ENCODE data around the gene LAMB3.

Gene LAMB3

DNA sequence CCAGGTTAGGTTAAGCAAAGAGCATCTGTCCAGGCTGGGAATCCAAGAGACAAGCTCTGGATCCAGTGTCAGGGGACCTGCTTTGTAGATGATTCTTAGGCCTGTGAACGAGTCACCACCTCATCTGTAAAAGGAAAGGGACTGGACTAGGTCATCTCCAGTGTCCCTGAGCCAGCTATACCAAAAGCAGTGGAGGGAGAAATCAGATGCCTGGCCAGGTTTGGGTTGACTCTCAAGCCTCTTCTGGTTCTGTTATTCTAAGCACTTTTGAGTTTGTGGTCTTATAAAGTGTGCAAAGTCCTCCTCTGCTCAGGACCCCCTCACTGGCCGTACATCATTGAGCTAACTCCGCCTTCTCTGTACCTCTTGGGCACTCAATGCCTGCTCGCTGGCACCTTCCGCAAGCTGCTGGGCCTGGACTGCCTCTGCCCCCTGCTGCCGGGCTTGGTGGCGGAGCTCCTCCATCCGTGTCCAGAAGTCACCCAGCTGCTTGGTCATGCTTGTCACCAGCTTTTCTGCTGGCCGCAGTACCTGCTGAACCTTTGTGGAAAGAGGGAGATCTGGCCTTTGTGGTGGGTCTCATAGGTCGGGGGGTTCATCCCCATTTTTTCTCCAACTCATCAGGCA is 35.1 kb downstream of the LAMB3 start:
- DNase-seq (ENCODE audit: low spot score): no peak

DNA sequence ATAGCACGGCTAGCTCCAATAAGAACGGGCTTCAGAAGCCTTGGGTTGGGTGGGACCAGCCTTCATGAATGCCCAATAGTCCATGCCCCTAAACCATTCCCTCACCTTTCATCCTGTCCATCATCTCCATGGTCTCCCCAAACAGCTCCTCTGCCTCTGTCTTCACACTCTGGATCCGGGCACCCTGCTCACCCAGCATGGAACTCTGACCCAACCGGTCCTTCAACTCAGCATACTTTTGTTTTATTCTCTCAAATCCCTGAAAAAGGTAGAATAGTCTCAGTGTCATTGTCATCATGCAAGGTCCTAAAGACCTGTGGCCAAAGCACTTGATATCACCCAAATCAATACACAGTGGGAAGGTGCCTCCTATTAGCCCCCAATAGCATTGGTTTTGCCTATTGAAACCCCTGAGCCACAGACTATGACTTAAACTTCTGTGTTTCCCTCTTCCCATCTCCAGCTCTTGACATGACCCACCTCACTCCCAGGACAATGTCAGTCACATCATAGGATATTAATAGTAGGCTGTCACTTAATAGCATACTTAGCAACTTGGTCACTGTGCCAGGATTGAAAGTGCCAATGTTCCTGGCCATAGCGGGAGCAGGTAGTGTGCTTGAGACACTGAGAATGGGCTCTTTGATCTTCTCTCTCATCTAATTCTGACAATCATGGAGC is 35.7 kb downstream of the LAMB3 start:
- DNase-seq (ENCODE audit: low spot score): no peak

DNA sequence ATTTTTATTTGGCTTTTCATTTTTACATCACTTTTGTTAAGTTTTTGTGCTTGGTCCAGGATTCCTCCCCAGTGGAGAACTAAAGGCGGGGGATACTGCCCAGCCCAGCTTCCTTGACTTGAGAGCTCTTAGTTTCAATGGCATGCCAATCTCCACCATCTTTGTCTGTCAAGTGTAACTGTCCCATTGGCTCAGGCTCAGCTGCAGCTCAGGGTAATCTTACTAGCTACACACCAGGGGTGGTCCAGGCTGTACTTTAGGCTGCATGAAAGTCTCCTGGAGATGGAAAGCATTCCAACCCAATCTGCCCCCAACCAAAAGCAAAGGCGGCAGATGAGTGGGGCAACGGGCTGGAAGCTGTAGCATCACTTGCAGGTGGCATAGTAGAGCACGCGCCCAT is 37.3 kb downstream of the LAMB3 start:
- no peak for DNase-seq (ENCODE audit: low spot score)

DNA sequence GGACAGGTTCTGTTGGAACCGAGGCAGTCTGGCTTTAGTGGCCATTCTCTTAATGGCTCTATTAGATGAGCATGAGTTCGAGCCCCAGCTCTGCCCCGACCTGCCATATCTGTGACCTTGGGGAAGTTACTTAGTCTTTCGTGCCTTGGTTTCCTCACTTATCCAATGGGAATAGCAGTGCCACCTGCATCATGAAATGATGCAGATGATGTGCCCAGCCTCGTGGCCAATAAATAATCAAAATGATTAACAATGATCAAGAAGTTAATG is 38.1 kb downstream of the LAMB3 start:
- no peak for DNase-seq (ENCODE audit: low spot score)

DNA sequence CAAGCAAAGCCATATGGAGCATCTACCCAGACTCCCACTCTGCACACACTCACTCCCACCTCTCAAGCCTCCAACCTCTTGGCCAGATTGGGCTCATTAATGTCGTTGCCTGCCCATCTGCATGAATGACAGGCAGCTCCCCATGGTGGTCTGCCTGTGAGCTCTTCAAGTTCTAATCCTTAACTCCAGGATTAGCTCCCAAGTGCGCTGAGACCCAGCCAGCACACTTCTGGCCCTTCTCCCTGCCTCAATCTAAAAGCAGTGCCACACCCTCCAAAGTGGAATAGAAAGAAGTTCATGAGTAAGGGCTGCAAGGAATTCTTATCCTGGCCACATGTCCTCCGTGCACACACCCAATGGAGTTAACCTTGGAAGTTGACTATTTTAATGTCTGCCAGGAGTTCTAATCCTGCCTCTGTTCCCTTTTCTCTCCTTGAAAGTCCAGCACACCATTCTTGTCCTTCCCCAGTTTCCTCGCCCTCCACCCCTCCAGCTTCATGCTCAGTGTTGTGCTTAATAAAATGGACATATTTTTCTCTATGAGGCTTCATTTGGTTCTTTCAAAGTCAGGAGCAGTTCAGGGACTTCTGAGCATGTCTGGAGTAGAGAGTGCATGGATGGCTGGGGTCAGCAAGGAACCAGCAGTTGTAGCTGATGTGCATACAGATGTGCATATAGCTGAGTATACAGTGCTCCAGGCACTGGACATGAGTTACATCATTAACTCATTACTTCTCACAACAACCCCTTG is 38.6 kb downstream of the LAMB3 start:
- DNase-seq (ENCODE audit: low spot score): no peak

DNA sequence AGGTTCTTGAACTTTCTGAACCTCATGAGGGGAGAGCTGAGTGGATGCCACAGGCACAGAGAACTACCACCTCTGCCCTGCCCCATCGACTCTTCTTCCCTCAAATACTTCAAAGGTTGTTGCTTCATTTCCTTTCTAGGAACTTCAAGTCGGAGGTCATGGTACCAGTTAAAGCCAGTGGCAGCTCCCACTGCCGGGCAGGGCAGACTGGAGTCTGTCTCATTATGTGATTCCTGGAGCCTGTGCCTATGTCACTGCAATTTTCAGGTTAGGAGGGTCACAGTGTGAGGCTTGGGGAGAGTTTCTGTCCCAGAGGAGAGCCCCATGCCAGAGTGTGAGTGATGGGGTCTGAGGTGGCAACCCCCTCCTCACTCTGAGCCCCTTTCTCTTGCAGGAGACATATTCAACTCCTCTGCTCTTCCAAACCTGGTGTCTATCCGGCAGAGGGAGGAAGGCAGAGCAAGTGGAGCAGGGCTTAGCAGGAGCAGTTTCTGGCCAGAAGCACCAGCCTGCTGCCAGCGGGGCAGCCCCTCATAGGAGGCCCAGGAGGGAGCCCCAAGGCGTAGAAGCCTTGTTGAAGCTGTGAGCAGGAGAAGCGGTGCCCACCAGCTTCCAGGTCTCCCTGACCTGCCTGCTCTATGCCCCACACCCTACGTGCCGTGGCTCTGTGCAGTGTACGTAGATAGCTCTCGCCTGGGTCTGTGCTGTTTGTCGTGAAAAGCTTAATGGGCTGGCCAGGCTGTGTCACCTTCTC is 39.4 kb downstream of the LAMB3 start:
- DNase-seq (ENCODE audit: low spot score): no peak

DNA sequence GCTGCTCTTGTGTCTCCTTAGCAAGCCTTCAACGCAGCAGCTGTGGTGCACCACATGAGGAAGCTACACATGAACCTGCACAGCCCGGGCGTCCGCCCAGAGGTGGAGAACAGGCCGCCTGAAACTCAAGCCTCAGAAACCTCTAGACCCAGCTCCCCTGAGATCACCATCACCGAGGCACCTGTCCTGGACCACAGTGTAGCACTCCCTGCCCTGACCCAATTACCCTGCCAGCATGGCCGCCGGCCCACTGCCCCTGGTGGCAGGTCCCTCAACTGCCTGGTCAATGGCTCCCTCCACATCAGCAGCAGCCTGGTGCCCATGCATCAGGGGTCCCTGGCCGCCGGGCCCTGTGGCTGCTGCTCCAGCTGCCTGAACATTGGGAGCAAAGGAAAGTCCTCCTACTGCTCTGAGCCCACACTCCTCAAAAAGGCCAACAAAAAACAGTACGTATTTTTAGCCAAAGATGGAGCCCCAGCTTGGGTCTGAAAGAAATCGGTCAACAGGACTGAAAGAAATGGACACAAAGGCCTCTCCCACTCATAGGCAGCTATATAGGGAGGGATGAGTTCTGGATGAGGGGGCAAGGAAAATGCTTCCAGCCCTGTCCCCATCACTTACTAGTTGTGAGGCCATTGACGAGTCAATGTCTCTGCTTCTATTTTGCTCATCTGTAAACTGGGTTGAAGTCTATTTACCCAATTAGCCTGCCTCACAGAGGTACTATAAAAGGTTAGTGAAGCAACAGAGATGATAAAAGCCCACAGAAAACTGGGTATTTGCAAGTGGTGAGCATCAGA is 40.3 kb downstream of the LAMB3 start:
- DNase-seq (ENCODE audit: low spot score): no peak

DNA sequence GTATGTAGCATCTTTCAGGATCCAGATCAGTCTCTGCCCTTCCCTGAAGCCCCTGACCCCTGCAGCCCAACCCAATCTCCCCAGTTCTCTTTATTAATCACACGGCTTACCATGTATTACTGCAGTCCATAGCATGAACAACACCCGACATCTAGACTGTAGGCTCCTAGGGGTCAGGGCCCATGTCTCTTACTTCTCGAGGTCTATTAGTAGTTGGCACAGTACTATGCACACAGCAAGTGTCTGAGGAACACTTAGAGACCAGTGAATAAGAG is 41.7 kb downstream of the LAMB3 start:
- DNase-seq (ENCODE audit: low spot score): no peak

DNA sequence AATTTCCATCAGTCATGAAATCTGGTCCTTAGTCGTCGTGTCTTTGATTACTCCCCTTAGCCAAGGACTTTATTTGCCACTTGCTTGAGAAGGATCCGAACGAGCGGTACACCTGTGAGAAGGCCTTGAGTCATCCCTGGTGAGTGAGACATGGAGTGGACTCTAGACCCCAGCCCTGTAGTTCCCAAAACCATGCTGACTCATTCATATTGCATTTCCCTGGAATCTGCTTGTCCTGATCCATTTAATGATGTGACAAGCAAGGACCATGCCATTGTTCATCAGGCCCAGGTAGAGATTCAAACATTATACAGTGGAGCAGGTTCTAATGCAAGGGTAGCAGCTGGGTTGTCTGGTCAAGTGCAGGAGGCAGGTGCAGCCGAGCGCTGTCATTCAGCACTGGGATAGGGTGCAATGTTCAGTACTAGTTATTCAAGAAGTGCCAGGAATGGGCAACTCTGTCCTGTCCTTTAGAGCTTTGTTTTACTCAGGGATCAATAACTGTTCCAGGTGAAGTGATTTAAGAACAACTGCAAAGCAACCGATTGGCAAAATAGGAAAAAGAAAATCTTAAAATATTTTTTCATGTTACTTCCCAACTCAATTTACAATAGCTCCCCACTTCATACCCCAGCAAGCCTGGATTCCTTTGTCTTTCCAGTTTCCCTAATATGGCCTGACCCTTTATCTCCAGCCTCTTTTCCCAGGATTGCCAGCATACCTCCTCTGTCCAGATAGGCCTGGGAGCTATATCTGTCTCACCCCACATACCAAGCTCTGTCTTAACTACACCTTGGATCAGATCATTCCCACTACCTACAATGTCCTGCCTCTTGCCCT is 42.2 kb downstream of the LAMB3 start:
- DNase-seq (ENCODE audit: low spot score): no peak

DNA sequence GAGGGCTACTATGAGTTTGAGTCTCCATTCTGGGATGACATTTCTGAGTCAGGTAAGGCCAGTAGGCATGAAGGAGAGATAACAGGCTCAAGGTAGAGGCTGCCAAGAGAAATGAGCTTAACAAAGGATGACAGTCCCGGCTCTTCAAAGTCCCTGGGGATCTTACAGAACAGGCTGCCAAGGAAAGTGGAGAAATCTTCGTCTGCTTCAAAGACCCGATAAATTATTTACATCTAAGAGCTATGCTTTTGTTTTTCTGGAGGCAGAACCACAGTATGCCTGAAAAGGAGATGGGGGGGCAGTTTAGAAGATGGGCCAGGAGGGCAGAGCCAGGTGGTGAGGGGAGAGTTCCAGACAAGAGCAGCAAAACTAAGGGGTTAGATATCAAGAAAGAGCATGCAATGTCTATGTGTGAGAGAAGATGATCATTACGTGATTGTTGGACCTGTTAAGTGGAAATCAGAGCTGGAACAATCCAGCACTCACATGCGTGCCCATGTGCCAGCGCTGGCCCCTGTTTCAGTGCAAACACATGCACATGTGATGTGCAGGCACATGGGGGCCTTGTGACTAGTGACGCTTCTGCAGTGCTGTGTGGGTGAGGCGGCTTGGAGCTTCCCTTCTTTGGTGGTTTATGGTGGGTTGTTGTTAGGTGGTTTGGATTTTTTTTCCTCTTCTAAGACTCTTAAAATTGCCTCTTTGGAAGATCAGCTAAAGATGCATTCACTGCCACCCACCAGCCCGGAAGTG is 43.0 kb downstream of the LAMB3 start:
- no peak for DNase-seq (ENCODE audit: low spot score)

DNA sequence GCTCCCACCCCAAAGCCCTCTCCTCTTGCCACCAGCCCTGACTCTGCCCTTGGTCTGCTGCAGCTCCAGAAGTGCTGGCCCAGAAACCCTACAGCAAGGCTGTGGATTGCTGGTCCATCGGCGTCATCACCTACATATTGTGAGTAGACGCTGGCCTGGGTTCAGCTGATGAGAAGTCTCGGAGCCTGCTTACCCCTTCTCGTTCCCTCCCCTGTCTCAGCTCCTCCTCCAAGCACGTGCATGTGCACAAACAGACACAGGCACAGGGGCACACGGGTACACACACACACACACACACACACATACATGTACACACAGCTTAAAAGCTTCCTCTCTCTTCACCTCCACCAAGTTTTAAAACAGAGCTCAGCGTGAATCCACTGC is 44.4 kb downstream of the LAMB3 start:
- DNase-seq (ENCODE audit: low spot score): no peak

DNA sequence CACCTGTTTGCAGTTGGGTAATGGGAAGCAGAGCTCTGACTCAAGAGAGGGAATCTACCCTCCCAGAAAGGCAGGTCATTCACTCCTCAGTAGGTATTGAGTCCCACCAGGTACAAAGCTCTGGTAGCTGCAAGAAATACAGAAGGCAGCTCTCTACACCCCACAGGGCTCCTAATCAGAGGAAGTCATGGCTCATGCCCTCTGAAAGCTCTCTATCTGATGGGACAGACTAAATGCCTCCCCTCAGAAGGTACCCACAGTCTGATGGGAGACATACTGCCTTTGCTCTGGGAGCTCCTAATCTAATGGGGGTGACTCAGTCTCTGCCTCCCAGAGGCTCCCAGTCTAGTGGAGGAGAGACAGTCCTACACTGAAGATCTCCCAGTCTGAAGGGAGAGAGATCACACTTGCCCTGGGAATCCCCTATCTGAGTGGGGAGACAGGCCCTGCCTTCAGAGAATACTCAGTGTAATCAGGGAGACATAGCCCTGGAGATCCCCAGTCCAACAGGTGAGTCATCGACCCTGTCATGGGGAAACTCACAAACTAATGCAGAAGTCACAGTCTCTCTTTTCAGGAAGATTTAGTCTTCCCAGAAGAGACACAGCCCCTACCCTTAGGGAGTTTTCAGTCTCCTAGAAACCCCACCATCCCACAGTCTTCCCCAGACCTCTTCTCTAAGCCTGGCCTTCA is 45.0 kb downstream of the LAMB3 start:
- DNase-seq (ENCODE audit: low spot score): no peak

DNA sequence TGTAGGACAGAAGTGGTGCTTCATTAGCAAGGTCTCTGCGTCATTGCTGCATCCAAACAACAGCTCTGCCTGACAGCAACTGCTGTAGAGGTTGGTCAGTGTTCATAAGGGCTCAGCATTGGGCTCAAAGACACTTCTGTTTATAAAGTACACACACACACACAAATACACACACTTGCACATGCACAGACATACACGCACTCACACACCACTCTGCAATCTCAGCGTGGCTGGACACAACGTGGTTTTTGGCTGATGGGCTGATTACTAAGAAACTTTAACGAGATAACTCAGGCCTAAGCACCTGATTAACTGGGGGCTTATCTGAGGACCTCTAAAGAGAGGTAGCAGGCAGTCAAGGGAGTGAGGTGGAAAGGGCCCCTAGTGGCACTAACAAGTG is 48.3 kb downstream of the LAMB3 start:
- DNase-seq (ENCODE audit: low spot score): no peak

DNA sequence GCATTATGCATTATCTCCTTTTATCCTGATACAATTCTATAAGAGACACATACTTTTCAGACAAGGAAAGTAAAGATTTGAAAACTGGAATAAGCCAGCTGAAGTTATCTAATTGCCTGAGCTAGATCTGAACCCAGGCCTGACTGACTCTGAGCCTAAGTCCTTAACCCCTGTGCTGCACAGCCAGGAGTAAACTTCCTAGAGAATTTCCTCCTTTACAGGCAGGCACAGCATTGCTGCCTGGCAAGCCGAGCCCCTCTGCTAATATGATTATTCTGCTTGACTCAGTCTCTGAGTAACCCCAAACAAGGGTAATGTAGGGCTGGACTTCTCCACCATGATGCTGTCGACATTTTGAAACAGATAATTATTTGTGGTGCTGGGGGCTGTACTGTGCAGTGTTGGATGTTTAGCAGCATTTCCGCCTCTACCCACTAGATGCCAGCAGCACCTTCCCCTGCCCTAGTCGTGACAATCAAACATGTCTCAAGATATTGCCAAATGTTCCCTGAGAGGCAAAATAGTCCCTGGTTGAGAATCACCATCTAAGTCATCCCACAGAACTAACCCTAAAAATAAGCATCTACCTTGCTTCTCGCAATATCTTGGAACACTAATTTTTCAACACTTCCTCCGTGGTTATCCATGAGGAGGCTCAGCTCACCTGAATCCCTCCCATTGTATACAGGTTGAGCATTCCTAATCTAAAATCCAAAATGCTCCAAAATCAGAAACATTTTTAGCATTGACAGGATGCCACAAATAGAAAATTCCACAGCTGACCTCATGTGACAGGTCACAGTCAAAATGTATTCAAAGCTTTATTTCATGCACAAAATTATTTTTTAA is 50.2 kb downstream of the LAMB3 start:
- peak; percentile 39 for DNase-seq (ENCODE audit: low spot score)

DNA sequence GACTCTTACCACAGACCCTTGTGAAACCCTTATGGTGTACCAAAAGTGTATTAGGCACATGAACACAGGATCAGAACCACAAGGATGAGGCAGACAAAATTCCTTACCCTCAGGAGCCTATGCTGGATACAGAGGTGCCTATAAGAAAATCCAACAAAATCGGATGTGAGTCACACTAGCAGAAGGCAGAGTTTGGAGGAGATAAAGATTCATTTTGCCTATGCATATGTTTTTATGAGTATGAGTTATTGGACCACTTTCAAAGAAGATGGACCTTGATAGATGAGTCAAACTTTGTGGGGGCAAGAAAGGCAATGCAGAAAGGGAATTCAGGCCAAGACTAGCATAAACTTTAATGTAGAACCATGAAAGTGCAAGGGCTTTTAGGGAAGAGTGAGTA is 51.7 kb downstream of the LAMB3 start:
- DNase-seq (ENCODE audit: low spot score): no peak

DNA sequence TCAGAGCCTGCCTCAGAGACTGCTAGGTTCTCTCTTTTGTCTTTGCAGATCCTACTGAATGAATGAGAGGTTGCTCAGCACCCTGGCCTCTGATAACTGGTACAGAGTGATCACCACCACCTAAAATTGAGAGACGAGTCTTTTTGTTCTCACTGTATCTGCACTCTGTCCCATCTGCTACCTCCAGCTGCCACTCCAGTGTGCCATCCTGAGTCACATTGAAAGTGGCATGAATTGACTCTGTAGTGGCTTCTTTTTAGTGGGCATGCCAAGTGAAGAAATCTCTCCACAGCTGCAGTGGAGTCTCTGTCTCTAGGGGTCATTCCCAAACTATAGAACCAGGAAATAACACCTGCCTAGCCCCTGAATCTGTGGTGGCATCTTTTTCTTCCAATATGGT is 54.0 kb downstream of the LAMB3 start:
- DNase-seq (ENCODE audit: low spot score): no peak

DNA sequence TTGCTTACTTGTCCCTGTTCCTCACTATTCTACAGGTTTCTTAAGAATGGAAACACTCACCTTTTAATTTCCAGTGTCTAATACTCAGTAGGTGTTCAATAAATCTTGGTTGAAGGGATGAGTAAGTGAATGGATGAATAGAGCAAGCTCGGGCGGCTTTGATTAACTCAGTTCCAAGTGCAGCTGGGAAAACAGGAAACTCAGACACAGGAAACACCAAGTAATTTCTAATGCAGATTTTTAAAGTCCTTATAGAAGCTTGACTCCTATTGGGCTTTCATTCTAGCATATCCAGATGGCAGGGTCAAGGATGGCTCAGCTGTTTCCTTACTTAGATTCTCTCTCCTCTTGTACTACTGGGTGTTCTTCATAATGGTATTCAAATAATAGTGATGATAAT is 54.7 kb downstream of the LAMB3 start:
- no peak for DNase-seq (ENCODE audit: low spot score)

DNA sequence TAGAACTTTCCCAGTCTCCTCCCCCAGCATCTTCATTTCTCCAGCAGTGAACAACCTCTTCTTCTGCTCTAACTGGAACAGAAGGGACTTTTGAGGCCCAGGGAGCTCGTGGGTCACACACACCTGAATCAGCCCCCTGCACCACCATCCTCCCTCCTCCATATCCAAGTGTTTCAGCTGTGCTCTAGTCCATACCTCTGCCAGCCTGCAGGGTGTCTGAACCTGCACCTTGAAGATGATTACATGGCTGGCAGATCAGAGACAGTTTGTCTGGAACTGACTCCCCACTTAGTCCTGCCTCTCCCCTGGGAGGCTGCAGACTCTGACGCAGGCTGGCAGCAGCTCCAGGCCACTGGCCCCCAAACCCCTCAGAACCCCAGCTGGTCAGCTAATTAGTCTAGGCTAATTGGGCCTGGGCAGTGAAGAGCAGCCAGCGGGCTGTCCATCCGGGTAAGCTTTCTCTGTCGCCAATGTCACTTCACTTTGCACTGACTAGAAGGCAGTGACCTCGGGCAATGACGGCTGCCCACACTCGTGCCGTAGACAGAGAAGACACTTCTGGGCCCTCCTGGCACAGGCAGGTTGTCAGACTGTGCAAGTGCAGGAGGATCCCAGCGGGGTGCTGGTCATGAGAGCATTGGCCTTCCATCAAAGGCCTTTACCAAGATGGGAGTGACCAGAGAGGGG is 56.5 kb downstream of the LAMB3 start:
- no peak for DNase-seq (ENCODE audit: low spot score)

DNA sequence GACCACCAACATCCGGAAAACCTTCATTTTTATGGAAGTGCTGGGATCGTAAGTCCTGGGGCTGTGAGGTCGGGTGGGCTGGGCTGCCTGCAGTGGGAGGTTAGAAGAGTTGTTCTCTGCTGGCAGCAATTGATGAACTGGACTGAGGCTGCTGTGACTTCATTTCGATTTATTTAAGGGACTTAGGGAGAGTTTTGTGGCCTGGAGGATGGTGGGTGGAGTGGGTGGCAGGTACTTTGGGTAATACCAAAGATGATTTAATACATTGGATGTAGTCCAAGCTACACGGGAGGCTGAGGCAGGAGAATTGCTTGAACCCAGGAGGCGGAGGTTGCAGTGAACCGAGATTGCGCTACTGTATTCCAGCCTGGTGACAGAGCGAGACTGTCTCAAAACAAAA is 57.2 kb downstream of the LAMB3 start:
- no peak for DNase-seq (ENCODE audit: low spot score)

All from NAMALWA (cell line).